Right ventricle myocardium superior (tissue), 1 donor: ENCODE measurements around the gene INPP5K. TPM values are rescaled to one million over a fixed set of nuclear protein-coding genes. Genes with fewer than 3 reads are reported as not detected.
A peak's percentile ranks its signal among the peaks of the same experiment; 100 is the strongest.
"Not testable (repeated sequence)": the region's sequence is repeated elsewhere in the genome, so short reads cannot be mapped to it uniquely, and the experiment has no call there.

Experiments
- ATAC-seq: fragments of 200-7000 bp; cut with Tn5 transposase; one replicate; pipeline ENCODE4 v1.9.1; 2020; ENCODE audit warnings: mild to moderate bottlenecking; ENCODE audit not compliant: poor library complexity
- DNase-seq: peaks from one replicate; pipeline ENCODE4 v3.0.0-alpha.2; 2020
- intact Hi-C: fragments of 100-400 bp; cut with DNase I; formaldehyde crosslinking; loops from one replicate; pipeline ENCODE4 v1.11.2; 2022
- long read RNA-seq: library from polyadenylated mRNA; unstranded; transcript quantifications from one replicate; pipeline ENCODE4 v2.0.0, GENCODE V29; 2021
- total RNA-seq: library from RNA; stranded (reverse); fragmentation: NEBNext Ultra II Directional; extraction: Animal tissue kit (Norgen Biotek cat#: 25700); gene quantifications from one replicate; pipeline ENCODE4 v1.2.1, GENCODE V29; 2021
- donor health status: DM: no; HTN: yes; CAD: no; lungs with severe emphysema.

The INPP5K gene
- total RNA-seq, result 32.9 TPM
- long read RNA-seq, transcript INPP5K-204 (12 exons, 2,988 nt), result major isoform, 99 of 158 reads
- long read RNA-seq, partial matches to known transcripts, result 16 of 158 reads
- long read RNA-seq, other reads (novel, unspliced or antisense), result 38 of 158 reads

DNA sequence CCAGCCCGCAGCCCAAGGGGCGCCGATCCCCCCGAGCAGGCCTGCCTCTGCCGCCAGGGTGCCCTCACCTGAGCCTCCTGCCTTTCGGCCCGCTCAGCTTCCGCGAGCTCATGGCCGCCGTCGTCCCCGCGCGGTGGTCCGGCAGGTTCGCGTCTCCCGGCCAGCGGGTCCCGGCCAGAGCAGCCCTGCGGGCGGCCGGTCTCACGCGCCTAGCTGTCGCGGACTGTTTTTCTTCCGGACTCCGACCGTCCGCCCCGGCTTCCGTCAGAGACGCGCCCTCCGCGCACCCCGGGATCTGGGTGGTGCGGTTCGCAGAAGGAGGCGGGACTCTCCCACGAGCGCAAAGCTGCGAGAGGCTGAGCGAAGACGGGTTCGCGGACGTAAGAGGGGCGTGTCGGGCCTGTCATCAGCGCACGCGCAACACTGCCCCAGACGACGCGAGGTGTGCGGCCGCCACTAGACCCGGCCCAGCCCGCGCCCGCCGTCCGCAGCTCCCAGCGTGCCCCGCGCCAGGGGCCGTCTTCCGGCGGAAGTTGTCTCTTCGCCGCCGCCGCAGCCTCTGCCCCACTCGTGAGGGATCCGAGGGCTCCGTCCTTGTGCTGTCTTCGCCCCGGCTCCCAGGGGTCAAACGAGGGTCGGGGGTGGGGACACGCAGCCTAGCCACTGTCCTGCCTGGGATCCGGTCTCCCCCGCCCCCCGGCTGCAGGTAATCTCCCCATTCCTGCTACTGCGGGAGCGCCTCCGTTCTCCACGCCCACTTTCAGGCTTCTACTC is at the start of gene INPP5K:
Gene INPP5K, minus strand, starts transcription at position 225 of the 774 bp plus-strand sequence. Its CDS starts 113 bp downstream, at position 112.
- DNase-seq (peak; percentile 99), ATAC-seq (peak; percentile 97)
- intact Hi-C loops, result loop anchor here (5.0 kb wide), 1 partner anchor 149 kb away; no protein-coding TSS in a partner anchor

- no peak for DNase-seq
- intact Hi-C loops, result no loop called here
- no peak for ATAC-seq
Observed at GRCh38 chr17:1565877-1566276, 49.5 kb upstream of the INPP5K start.

- intact Hi-C loops, result no loop called here
- ATAC-seq (no peak), DNase-seq (no peak)
Observed at GRCh38 chr17:1563786-1564613, 47.6 kb upstream of the INPP5K start.

GRCh38 chr17:1563471-1563785 is 47.0 kb upstream of the INPP5K start:
- intact Hi-C loops, DNase-seq, ATAC-seq: not testable (repeated sequence)

GRCh38 chr17:1562176-1562643 is 45.8 kb upstream of the INPP5K start:
- ATAC-seq (peak; percentile 31), DNase-seq (peak; percentile 72)
- intact Hi-C loops, result no loop called here

GRCh38 chr17:1561420-1562175 is 45.2 kb upstream of the INPP5K start:
- DNase-seq (no peak), ATAC-seq (peak; percentile 38)
- intact Hi-C loops, result no loop called here

DNA sequence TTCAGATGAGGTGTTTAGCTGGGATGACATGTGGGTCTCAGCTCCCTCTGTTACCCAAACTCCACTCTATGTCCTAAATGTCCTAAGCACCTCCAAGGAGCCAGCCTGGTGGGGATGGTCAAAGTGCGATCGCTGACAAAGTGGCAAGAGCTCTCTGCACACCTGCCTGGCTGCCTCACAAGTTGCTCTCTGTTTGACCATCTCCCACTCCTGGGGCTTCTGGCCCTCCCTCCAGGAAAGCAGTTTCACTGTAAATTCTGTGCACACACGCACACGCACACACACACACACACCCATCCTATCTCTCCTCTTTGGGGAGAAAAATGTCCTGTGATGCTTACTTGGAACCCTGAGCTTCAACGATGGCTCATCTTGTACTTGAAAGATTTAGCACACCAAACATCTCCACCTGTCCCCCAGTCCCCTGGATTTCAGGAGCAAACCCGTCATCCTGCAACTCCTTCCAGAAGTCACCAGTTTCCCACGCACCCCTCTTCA is 44.5 kb upstream of the INPP5K start:
- ATAC-seq (no peak), DNase-seq (no peak)
- intact Hi-C loops, result no loop called here

DNA sequence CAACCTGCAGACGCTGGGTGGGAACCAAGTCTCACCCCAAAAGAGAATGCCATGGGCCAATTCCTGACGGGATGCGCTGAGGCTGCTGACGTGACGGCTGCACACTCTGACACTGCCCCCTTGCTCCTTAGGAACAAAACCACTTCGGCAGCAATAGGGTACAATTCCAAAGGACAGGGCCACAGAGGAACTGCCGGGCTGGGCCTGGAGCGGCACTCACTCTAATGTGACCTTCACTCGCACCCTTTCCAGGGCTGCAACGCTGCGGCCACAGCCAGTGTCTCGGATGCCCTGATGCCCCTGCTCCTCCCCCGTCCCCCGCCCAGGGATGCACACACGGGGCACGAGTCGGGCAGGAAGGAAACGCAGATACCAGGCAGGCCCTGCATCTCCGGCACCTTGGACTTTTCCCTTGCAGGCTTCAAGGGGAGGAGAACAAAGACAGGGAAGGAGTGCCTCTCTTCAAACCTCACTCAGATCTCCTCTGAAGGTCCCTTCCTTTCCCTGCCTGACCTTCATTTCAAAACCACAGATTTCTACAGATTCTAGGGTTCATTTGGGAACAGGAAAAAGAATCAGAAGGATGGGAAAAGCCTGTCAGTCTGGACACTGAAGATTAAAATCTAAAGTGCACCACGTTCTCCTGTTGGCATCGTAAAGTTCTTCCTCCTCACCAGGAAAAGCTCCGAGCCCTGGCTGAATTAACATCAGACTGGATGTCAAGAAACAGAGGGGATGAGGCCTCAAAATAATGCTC is 43.9 kb upstream of the INPP5K start:
- ATAC-seq (no peak), DNase-seq (no peak)
- intact Hi-C loops, result no loop called here

DNA sequence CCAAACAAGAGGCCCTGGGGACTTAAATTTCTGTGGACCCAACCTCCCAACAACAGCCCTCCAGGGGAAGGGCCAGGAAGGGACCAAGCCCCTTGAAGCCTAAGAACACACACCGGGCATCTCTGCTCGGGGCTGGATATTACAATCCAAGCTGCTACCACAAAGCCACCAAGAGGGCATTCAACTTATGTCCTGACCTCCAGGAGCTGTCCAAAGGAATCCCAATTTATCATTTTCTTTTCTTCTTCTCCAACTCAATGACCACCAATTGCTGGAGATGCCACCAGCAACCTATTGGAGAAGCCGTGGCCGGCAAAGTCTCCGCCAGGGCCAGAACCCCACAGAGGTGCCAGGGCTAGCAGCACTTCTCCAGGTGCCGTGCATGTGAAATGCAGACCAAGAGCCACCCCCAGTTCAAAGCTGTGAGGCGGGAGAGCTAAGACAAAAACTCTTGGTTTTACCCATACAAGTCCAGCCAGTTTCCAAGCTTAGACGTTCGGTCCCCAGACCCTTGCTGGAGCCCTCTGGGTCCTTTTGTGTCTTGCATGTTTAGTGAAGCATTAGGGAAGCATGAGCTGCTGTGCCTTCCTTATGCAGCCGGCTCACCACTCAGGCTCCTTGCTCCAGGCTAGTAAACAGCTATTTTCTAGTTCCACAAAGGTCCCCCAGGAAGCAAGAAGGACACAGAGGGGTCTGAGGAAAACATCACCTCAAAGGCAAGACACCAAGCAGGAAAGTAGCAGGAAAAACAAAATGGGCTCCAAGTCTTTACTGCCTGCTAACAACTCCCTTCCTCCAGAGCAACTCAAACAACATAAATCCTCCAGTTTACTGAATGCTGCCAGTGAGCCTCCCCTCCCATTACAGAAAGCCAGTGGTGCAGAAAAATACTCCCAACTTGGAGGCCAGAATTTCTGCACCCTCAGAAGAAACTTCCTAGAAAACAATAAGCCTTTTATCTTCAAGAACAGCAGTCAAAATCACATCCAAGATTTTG is 42.9 kb upstream of the INPP5K start:
- intact Hi-C loops, result no loop called here
- DNase-seq (no peak), ATAC-seq (no peak)

GRCh38 chr17:1558401-1558800 is 42.0 kb upstream of the INPP5K start:
- ATAC-seq, result no peak
- intact Hi-C loops, result no loop called here
- DNase-seq, result no peak

DNA sequence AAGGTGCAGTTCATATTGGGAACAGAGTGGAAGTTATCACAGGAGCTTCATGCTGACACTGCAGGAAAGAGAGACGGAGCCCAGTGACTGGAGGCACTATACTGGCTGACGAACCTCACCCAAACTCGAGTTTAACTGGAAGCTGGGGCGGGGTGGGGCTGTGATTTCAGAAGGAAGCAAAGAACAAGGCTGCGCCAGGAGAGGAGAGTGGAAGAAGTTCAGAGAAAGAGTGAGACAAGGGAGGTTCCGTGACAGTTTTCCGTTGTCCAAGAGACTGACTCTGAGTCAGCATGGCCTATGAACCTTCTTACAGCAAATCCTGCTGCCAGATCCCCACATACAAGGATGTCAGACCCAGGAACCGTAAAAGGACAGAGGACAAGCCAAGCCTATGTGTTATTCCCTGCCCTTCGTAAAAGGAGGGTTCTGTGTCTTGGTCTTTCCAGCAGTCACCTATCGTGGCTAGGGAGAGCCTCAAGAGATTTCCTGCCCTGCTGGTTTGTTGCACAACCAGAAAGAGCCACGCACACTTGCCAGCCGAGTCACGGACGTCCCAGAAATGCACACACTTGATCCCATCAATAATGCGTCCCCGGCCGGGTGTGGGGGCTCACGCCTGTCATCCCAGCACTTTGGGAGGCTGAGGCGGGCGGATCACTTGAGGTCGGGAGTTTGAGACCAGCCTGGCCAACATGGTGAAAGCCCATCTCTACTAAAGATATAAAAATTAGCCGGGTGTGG is 41.1 kb upstream of the INPP5K start:
- DNase-seq (no peak), ATAC-seq (no peak)
- intact Hi-C loops, result no loop called here

DNA sequence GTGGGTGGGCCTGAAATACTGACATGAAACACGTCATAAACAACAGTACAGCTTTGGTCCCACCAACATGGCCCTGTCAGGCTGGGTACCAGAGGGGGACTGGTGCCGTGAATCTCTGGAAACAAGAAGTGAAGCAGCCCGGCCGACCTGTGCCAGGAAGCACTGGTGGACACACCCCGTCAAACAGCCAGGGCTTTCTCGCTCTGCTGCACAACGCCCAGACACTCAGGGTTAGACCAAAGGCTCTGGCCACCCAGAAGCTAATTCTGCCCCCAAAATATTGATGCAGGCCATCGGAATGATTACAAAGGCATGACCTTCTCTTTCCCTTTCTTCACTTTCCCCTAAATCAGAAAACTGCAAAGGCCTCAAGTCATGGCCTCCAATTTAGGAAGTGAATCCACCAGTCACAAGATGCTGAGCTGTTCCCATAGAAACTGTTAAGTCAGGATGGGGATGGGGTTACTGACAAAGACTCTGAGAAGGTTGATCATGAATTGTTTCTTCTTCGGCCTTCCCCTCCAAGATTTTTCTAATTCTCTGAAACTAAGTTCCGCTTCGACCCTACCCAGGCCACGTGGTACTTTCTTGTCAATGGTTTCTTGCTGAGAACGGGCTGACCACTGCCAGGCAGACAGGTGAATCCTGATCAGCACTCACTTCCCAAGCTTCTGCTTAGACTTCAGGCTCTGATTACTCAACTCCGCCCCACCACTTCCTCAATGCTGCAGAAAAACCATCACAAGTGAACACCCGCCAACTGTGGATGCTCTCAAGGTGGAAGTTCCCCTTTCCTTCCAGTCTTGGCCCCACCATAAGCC is 39.4 kb upstream of the INPP5K start:
- ATAC-seq (no peak), DNase-seq (no peak)
- intact Hi-C loops, result no loop called here

DNA sequence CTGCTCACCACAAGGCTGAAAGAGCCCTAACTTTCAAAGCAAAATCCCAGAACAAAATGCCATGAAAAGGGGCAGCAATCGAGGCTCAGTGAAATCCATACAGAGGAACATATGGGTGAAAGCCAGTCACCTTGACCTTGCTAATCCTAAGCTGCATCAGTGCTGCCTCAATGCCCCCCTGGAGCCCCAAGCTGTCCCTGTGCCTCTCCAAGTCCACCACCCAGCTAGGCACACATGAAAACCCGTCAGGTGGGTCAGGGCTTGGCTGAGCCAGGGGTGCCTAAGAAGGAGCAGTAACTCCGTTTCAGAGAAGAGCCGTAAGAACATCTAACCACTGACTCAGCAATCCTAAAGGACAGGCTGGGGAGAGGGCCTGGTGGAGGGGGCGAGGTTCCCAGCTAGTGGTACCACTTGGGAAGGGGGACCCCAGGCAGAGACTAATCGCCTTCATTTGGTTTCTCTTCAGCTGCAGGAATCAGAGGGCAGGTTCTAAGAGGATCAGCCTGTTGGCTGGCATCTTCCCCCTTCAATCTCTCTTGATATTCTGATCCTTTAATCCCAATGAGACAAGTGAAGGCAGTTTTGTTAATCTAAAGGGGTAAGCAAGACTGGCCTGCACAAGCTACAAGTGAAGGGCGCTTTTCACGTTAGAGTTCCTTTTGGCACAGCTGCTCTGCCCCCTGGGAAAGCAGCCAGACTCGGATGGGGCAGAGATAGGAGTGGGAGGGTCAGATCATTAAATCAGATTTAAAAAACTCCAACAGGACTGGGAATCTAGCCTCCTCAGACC is 38.5 kb upstream of the INPP5K start:
- no peak for DNase-seq
- intact Hi-C loops, result no loop called here
- no peak for ATAC-seq

GRCh38 chr17:1553354-1554266 is 37.2 kb upstream of the INPP5K start:
- no peak for ATAC-seq
- intact Hi-C loops, result no loop called here
- DNase-seq, result no peak
